MG63 (cell line): ENCODE measurements around the gene HINT2. TPM values are rescaled to one million over a fixed set of nuclear protein-coding genes. Genes with fewer than 3 reads are reported as not detected.

Experiments
- DNase-seq: peaks from one replicate; pipeline ENCODE4 v3.0.0-alpha.2; 2020
- H3K27me3 ChIP-seq: fragments of 250-450 bp; sonication (Bioruptor Pico); 2 replicates; pipeline ENCODE4 v1.5.1; 2020; ENCODE audit warnings: mild to moderate bottlenecking, moderate library complexity
- H3K36me3 ChIP-seq: fragments of 250-450 bp; sonication (Bioruptor Pico); 2 replicates; pipeline ENCODE4 v1.5.1; 2020; ENCODE audit warnings: mild to moderate bottlenecking, moderate library complexity
- H3K4me3 ChIP-seq: fragments of 250-450 bp; sonication (Bioruptor Pico); 2 replicates; pipeline ENCODE4 v1.5.1; 2020; ENCODE audit warnings: mild to moderate bottlenecking, moderate library complexity
- H3K9me3 ChIP-seq: fragments of 250-450 bp; sonication (Bioruptor Pico); 2 replicates; pipeline ENCODE4 v1.5.1; 2020; ENCODE audit warnings: mild to moderate bottlenecking, moderate library complexity
- total RNA-seq: library from RNA; depleted of rRNA; stranded (reverse); fragments of >200 nt; shearing (Covaris generic); gene quantifications from 2 replicates; pipeline ENCODE4 v1.2.3, GENCODE V29; 2014; ENCODE audit warnings: low replicate concordance; rRNA removed

Gene HINT2
- total RNA-seq, 1 experiment from 2014 or later: 120 TPM

GRCh38 chr9:35771534-35771933, 43.3 kb downstream of the HINT2 start:
- no peak for DNase-seq
- Histone ChIP-seq H3K36me3 (no peaks in the 10 kb centered on the region), H3K27me3 (no peaks in the 10 kb centered on the region), H3K9me3 (no peaks in the 10 kb centered on the region), H3K4me3 (no peak overlapping the region)

DNA sequence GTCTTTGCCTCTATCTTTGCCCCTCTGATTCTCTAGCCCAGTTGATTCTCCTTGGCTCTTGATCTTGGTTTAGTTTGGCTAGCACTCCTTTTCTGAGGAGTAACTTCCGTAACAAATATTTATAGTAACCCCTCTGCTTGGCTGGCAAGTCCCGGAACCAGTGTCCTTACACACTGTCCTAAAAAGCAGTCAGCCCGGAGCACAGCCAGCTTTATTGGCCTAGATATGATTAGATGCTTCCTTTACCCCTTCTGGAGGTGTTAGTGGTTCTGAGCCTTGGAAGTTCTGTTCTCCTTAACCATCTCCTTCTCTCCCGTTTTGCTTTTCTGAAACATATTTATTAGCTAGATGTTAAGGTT, 43.8 kb downstream of the HINT2 start:
- Histone ChIP-seq H3K27me3 (no peaks in the 10 kb centered on the region), H3K36me3 (no peaks in the 10 kb centered on the region), H3K9me3 (no peaks in the 10 kb centered on the region), H3K4me3 (no peak overlapping the region)
- DNase-seq: peak; percentile 60

- H3K9me3 ChIP-seq: no peaks in the 10 kb centered on the region
- H3K36me3 ChIP-seq: no peaks in the 10 kb centered on the region
- H3K4me3 ChIP-seq: no peak overlapping the region
- no peaks in the 10 kb centered on the region for H3K27me3 ChIP-seq
- DNase-seq: no peak
These were observed 45.1 kb downstream of the HINT2 start for GRCh38 chr9:35769763-35770162.

DNA sequence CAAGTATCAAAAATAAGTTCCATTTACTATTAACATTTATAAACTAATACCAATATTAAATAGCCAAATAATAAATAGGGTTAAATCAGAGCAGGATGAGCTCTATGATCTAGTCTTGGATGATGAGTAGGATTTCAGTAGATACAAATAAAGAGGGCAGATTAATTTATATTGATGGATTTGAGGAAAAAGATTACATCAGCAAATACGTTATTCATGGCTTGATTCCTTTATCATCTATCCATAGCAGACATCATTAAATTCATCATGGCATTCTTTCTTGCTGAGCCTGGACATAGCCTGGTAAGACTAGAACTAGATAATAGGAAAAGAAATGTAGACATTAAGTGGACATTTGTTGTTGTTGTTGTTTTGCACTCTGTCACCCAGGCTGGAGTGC, 47.4 kb downstream of the HINT2 start:
- no peak for DNase-seq
- Histone ChIP-seq H3K27me3 (no peaks in the 10 kb centered on the region), H3K36me3 (no peaks in the 10 kb centered on the region), H3K4me3 (no peak overlapping the region), H3K9me3 (no peaks in the 10 kb centered on the region)

DNA sequence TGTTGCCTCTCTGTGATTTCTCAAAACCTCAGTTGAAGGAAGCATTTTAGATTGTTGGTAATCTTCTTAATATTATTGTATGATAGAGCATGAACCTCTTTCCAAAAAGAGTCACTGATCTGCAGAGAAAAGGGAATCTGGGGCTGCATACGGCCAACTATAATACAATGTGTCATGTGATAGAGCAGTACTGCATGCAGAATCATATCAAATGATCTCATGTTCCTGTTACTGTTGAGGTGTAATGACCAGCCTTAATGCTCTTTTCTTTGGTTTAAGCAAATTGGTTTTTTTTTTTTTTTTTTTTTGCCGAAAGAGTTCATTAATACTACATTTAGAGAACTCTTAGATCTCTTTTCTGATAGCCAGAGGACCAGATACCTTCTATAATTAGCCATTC, 47.8 kb downstream of the HINT2 start:
- H3K36me3 ChIP-seq: no peaks in the 10 kb centered on the region

DNA sequence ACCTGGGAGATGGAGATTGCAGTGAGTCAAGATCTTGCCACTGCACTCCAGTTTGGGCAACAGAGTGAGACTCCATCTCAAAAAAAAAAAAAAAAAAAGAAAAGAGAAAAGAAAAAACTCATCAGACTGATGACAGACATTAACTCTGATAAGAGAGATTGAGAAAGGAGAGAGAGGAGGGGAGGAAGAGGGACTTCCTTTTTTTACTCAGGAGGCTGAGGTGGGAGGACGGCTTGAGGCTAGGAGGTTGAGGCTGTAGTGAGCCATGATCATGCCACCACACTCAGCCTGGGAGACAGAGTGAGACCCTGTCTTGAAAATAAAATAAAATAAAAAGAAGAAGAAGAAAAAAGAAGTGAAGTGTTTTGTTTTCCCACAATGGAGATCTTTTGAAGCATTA, 51.0 kb downstream of the HINT2 start:
- H3K4me3 ChIP-seq: no peak overlapping the region
- no peaks in the 10 kb centered on the region for H3K27me3 ChIP-seq
- no peaks in the 10 kb centered on the region for H3K9me3 ChIP-seq
- DNase-seq: no peak
- peaks cover 5% of the 10 kb centered on the region; the same call in 1 of the 2 replicates for H3K36me3 ChIP-seq

More for the DNA sequence above, 47.8 kb downstream of the HINT2 start:
- Histone ChIP-seq H3K4me3 (no peak overlapping the region), H3K27me3 (no peaks in the 10 kb centered on the region), H3K9me3 (no peaks in the 10 kb centered on the region)
- DNase-seq: no peak

DNA sequence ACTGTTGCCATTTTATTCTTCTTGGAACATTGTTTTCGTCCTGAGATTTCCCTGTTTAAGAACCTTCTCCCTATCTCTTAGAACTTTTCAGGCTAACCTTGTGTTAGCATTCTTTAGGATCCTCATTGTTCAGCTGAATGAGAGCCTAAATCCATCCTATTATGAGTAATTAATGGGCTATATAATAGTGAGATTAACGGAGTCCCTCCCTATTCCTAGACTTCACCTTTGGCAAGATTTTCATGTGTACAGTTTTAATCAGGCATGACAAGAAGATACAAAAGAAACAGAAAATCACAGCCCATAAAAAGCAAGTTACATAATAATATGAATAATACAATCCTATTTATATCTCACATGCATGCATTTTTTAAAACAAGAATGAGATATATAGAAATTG, 51.7 kb downstream of the HINT2 start:
- Histone ChIP-seq H3K4me3 (no peak overlapping the region), H3K36me3 (peaks cover 5% of the 10 kb centered on the region; the same call in 1 of the 2 replicates), H3K27me3 (no peaks in the 10 kb centered on the region), H3K9me3 (no peaks in the 10 kb centered on the region)
- DNase-seq: no peak

Other genes starting within 250 kb of the HINT2 start
- 17.4 and 21.5 TPM in 2 replicates for gene TESK1, start 209.8 kb downstream of the HINT2 start, total RNA-seq
- gene CD72, start 196.6 kb downstream of the HINT2 start, total RNA-seq: 0.47 and 0.86 TPM in 2 replicates
- 1.4 and 4.0 TPM in 2 replicates for gene SIT1, start 164.1 kb downstream of the HINT2 start, total RNA-seq
- 8,012 and 15,182 TPM in 2 replicates for gene RMRP, start 157.0 kb downstream of the HINT2 start, total RNA-seq
- gene CCDC107, start 156.8 kb downstream of the HINT2 start, total RNA-seq: 72.4 and 84.4 TPM in 2 replicates
- 15.5 and 35.6 TPM in 2 replicates for gene ARHGEF39, start 149.8 kb downstream of the HINT2 start, total RNA-seq
- 0.40 TPM in 1 of 2 replicates, not detected in the other for gene CA9, start 141.1 kb downstream of the HINT2 start, total RNA-seq
- gene TPM2, start 125.1 kb downstream of the HINT2 start, total RNA-seq: 2,986 and 3,667 TPM in 2 replicates
- 453 and 652 TPM in 2 replicates for gene TLN1, start 82.8 kb downstream of the HINT2 start, total RNA-seq
- 168 and 170 TPM in 2 replicates for gene CREB3, start 82.4 kb downstream of the HINT2 start, total RNA-seq
- gene GBA2, start 65.8 kb downstream of the HINT2 start, total RNA-seq: 32.7 and 58.6 TPM in 2 replicates
- gene RGP1, start 65.8 kb downstream of the HINT2 start, total RNA-seq: 25.9 and 33.7 TPM in 2 replicates
- not detected in 2 replicates for gene MSMP, start 60.8 kb downstream of the HINT2 start, total RNA-seq
- 32.5 and 42.0 TPM in 2 replicates for gene NPR2, start 23.5 kb downstream of the HINT2 start, total RNA-seq
- gene SPAG8, start 2.8 kb downstream of the HINT2 start, total RNA-seq: 2.4 TPM in 1 of 2 replicates, not detected in the other
- gene FAM221B, start 13.7 kb upstream of the HINT2 start, total RNA-seq: not detected in 2 replicates
- gene TMEM8B, start 14.2 kb upstream of the HINT2 start, total RNA-seq: 2.7 and 3.6 TPM in 2 replicates
- not detected in 2 replicates for gene OR13J1, start 55.4 kb upstream of the HINT2 start, total RNA-seq
- gene HRCT1, start 91.2 kb upstream of the HINT2 start, total RNA-seq: 95.0 and 617 TPM in 2 replicates
- gene SPAAR, start 94.4 kb upstream of the HINT2 start, total RNA-seq: 12.2 and 25.0 TPM in 2 replicates
- gene OR2S2, start 143.1 kb upstream of the HINT2 start, total RNA-seq: not detected in 2 replicates
- 33.8 and 36.1 TPM in 2 replicates for gene RECK, start 221.9 kb upstream of the HINT2 start, total RNA-seq